Measurements from ENCODE around the gene GTF3C1.

The GTF3C1 gene

DNA sequence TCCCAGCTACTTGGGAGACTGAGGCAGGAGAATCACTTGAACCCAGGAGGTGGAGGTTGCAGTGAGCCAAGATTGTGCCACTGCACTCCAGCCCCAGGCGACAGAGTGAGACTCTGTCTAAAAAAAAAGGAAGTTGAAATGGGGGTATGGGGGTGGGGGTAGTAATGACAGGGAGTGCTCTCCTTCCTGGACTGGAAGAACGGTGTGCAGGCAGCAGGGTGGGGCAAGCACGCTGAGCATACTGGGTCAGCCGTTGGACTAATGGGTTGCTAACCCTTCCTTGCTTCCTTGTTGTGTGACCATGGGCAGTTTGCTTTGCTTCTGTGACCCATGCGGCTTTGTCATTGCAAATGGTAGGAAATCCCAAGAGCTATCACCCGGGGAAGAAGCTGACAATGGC, 16.7 kb upstream of the GTF3C1 start:
- DNase-seq (ENCODE audit: low read depth), result no peak

DNA sequence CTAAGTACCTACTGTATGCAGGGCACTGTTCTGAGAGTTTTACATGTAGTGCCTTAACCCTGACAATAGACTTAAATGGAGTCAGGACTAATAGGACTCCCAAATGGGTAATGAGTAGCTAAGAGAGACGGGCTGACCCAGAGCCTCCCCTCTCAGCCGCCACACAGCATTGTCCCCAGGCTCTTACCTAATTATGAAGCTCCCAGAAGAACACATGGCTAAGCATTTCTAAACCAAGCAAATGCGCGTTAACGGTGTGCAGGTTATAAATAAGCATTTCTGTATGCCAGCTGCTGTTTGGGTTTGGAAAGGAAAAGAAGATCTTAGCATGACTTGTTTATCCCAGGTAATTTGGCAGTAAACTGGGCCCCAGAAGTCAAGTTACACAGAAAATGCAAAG, 14.5 kb upstream of the GTF3C1 start:
- DNase-seq (ENCODE audit: low read depth), result no peak

DNA sequence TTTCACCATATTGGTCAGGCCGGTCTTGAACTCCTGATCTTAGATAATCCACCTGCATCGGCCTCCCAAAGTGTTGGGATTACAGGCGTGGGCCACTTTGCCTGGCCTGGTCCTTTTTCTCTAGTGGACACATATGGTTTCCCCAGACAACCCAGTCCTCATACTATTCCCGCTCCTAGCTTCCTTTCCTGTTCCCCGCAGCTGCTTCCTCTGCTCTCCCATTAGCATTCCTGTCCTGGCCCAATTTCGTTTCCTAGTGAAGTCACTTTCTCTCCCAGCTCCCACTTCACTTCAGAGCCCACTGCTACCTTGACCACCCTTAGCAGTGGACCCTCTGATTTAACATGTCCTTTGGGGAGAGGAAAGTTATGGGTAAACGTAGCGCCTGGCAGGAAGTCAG, 11.5 kb upstream of the GTF3C1 start:
- DNase-seq (ENCODE audit: low read depth), result no peak

GRCh38 chr16:27558932-27559331, 9.2 kb upstream of the GTF3C1 start:
- no peak for DNase-seq (ENCODE audit: low read depth)

- no peak for DNase-seq (ENCODE audit: low read depth)
These were observed 8.7 kb upstream of the GTF3C1 start for GRCh38 chr16:27558434-27558833.

GRCh38 chr16:27556471-27556870, 6.8 kb upstream of the GTF3C1 start:
- DNase-seq (ENCODE audit: low read depth), result no peak

- no peak for DNase-seq (ENCODE audit: low read depth)
These were observed 1.3 kb upstream of the GTF3C1 start for GRCh38 chr16:27551036-27551435.

- no peak for DNase-seq (ENCODE audit: low read depth)
These were observed 838 bp upstream of the GTF3C1 start for GRCh38 chr16:27550582-27550920.

DNA sequence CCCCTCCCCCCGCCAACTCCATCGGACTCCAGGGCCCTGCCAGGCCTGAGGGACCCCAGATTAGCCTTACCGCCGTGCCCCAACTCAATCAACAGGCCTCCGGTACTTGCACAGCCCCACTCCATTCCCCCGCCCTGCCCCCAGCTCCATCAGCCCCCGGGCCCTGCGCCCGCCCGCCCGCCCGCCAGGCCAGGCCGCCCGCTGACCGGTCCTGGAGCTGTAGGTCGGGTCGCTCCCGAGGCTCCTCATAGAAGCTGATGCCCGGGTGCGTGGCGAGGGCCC, 308 bp downstream of the GTF3C1 start:
- no peak for DNase-seq (ENCODE audit: low read depth)

GRCh38 chr16:27547851-27548250, 1.9 kb downstream of the GTF3C1 start:
- DNase-seq (ENCODE audit: low read depth), result no peak

DNA sequence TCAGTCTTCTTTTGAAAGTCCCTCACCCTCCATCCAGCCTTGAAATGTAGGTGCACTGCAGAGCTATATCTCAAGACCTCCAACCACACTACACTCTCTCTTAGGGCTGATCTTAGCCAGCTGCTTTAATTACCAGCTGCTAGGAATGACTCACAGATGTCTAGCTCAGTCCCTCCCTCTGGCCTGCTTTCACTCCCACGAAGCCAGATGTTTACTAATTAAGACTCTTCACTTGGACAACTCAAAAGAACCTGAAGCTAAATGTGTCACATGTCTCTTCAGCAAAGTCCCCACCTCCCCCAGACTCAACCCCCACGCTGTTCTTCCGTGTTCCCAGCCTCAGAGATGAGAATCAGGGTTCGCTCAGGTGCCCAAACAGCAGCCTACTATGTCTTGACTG, 2.6 kb downstream of the GTF3C1 start:
- no peak for DNase-seq (ENCODE audit: low read depth)

DNA sequence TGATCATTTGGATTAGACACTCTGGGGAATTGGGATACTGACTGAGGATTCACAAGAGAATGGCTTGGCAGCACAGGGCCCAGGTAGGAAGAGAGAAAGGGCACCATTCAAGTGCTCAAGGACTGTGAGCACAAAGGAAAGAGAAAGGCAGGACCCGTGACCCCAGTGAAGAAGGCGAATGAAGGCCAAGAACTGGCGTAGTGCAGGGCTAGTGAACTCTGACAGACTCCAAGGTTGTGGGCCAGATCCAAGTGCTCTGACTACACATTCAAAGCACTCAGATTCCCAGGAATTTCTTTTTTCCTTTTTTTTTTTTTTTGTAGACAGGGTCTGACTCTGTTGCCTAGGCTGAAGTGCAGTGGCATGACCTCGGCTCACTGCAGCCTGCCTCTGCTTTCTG, 5.0 kb downstream of the GTF3C1 start:
- DNase-seq (ENCODE audit: low read depth), result no peak

GRCh38 chr16:27543801-27544200, 5.9 kb downstream of the GTF3C1 start:
- DNase-seq (ENCODE audit: low read depth), result no peak

- DNase-seq (ENCODE audit: low read depth), result no peak
These were observed 10.1 kb downstream of the GTF3C1 start for GRCh38 chr16:27539636-27540035.

DNA sequence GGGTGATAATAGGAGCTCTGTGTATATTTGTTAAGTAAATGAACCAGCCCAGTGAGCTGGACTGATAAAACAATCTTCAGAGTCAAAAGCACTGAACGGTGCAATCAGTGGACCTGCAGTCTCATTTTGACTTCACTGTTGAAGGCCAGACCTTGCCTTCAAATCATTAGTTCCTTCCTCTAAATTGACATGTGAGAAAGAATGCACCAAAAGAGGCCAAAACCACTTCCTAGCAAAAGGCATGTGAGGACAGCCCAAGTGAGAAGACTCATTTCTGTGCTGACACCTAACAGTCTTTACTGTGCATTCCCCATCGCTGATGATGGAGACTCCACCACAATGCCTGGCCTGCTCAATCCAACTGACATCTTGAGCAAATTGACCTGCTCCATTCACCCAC, 10.6 kb downstream of the GTF3C1 start:
- DNase-seq (ENCODE audit: low read depth), result no peak

DNA sequence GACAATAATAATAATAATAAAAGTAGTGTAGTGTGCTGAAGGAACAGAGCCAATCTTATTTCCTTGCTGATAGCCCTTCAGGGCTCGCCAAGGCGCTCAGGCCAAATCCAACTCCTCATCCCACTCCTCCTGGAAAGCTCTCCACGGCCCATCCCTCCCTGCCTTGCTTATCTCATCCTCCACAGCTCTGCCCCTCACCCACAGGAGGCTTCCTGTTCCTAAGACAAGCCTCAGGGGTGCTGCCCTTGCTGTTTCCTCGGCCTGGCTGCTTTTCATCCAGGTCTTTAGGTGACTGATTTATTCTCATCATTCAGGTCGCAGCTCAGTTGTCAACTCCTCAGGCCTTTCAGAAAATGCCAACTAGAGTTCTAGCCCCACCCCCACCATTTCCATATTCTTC, 11.2 kb downstream of the GTF3C1 start:
- DNase-seq (ENCODE audit: low read depth), result no peak

DNA sequence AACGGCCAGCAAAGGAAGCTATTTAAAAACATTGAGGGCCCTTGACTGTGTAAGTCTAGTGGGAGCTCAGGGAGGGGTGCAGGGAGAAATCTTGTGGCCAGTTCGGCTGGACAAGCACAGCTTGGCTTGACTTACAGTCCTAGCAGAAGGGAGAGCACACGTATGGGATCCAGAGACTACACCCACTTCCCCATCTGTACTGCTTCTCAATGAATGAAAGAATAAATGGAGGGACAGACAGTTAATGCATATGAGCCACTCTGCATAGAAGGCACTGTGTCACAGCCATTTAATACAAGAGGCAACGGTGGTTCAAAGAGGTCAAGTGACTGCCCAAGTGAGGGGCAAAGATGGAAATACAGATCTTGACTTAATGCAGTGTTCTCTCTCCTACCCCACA, 15.5 kb downstream of the GTF3C1 start:
- DNase-seq (ENCODE audit: low read depth), result no peak

- no peak for DNase-seq (ENCODE audit: low read depth)
These were observed 17.6 kb downstream of the GTF3C1 start for GRCh38 chr16:27531826-27532800.

DNA sequence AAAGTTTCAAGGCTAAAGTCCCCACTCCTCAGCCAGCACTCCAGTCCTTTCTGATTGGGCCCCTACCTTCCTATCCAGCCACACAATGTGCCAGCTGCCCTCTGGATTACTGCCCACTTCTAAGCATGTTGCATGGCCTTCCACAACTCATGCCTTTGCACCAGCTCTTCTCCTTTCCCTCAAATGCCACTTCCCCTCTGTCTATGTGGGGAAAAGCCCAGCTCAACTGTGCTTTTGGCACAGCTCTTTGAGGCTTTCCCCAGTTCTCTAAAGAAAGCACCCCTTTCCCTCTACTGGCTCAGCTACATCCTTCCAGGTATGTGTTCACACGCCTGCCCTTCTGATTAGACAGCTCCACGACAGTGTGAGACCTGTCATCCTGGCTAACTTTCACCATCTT, 18.5 kb downstream of the GTF3C1 start:
- DNase-seq (ENCODE audit: low read depth), result no peak

DNA sequence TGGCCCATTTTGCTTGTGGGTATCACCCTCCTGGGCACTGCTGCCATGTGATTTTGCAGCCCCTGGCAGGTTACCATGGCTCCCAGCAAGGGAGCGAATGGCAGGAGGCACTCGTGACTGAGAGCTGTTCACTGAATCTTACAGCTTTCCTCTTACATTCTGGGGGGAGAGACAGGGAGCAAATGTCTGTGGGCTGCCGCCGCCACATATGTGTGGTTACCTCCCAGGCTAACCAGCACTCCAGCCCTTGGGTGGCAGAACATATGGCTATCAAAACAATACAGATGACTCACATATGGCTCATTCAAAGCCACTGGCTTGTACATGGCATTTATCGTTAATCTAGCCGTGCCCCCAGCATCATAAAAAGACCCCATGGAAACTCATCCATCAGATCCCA, 19.8 kb downstream of the GTF3C1 start:
- DNase-seq (ENCODE audit: low read depth), result no peak

DNA sequence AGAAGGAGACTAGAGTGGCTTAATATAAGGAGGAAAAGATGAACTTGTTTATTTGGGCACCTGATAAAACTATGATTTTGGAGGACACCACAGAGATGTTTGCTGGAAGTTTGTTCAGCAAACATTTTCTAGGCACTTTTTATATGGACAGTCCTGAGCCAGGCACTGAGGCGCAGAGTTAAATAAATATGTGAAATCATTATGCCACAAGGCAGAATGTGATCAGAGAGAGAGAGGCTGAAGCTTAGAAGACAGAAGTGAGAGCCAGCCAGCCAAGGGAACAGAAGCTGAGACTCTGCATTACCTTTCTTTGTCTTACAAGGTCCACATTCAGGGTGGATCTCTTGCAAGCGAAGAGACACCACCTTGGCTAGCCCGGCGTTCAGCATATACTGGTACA, 21.4 kb downstream of the GTF3C1 start:
- DNase-seq (ENCODE audit: low read depth), result no peak

- DNase-seq (ENCODE audit: low read depth), result no peak
These were observed 23.5 kb downstream of the GTF3C1 start for GRCh38 chr16:27526180-27526579.

GRCh38 chr16:27522173-27522707, 27.5 kb downstream of the GTF3C1 start:
- DNase-seq (ENCODE audit: low read depth), result no peak

GRCh38 chr16:27520982-27521673, 28.6 kb downstream of the GTF3C1 start:
- DNase-seq (ENCODE audit: low read depth), result no peak

All from activated T-helper 1 cell treated with Interleukin-2 at 50 U/mL for 16 hours (primary cell).